A673 (cell line): ENCODE data around the gene ITLN1. TPM values are rescaled to one million over a fixed set of nuclear protein-coding genes. Genes with fewer than 3 reads are reported as not detected.

Experiments used
- BruUV-seq: library from RNA; stranded (reverse); fragments of 400-500 nt; replicated peaks from 2 replicates; lab custom pipeline; 2021; lab: Mats Ljungman, UMichigan
- CTCF ChIA-PET: fragments of 300-600 bp; sonication (Branson Sonifier 250); formaldehyde crosslinking; loops from one replicate; lab custom pipeline; 2022; ENCODE audit warnings: antibody characterized with exemption; lab: Charles Lee
- POLR2A ChIA-PET: fragments of 300-600 bp; sonication (Branson Sonifier 250); formaldehyde crosslinking; loops from one replicate; lab custom pipeline; 2022; ENCODE audit warnings: antibody characterized with exemption; ENCODE audit not compliant: low non-redundant PET; lab: Charles Lee
- DNase-seq: peaks from one replicate; pipeline ENCODE4 v3.0.0-alpha.2; 2015; ENCODE audit warnings: low spot score
- H3K27ac ChIP-seq: fragments of 200-600 bp; sonication (generic); 2 replicates; pipeline ENCODE4 v1.5.1; 2016; ENCODE audit warnings: mixed run types, low read depth, mild to moderate bottlenecking, mixed read lengths, antibody characterized with exemption, low read length; ENCODE audit not compliant: poor library complexity, severe bottlenecking
- H3K27me3 ChIP-seq: fragments of 200-600 bp; sonication (generic); replicated peaks from 2 replicates; pipeline ENCODE4 v1.6.1; 2017; ENCODE audit warnings: mixed run types, low read depth, mild to moderate bottlenecking, mixed read lengths, antibody characterized with exemption, low read length; ENCODE audit not compliant: insufficient read depth, poor library complexity
- H3K36me3 ChIP-seq: fragments of 200-600 bp; sonication (generic); 2 replicates; pipeline ENCODE4 v1.6.1; 2016; ENCODE audit warnings: mixed run types, mild to moderate bottlenecking, mixed read lengths, antibody characterized with exemption, low read length; ENCODE audit not compliant: insufficient read depth, poor library complexity, severe bottlenecking
- H3K4me1 ChIP-seq: fragments of 200-600 bp; sonication (generic); 2 replicates; pipeline ENCODE4 v1.6.1; 2017; ENCODE audit warnings: mixed run types, mild to moderate bottlenecking, mixed read lengths, antibody characterized with exemption, low read length; ENCODE audit not compliant: insufficient read depth, poor library complexity, severe bottlenecking
- H3K4me3 ChIP-seq: fragments of 200-600 bp; sonication (generic); 2 replicates; pipeline ENCODE4 v1.5.1; 2016; ENCODE audit warnings: low read depth, mixed run types, mild to moderate bottlenecking, mixed read lengths, low read length; ENCODE audit not compliant: poor library complexity, severe bottlenecking
- H3K9me3 ChIP-seq: fragments of 200-600 bp; sonication (generic); 2 replicates; pipeline ENCODE4 v1.6.1; 2016; ENCODE audit warnings: mixed run types, low read depth, mild to moderate bottlenecking, mixed read lengths, antibody characterized with exemption, low read length; ENCODE audit not compliant: poor library complexity, severe bottlenecking
- CTCF ChIP-seq: fragments of 300-800, 200-600 bp; sonication (generic); conservative IDR thresholded peaks from 2 replicates; pipeline ENCODE4 v1.5.1; 2017; ENCODE audit warnings: low read depth, mild to moderate bottlenecking, antibody characterized with exemption, low read length, moderate library complexity, mixed read lengths
- EZH2 ChIP-seq: fragments of 200-600 bp; sonication (generic); IDR thresholded peaks from 2 replicates; pipeline ENCODE4 v1.6.1; 2017; ENCODE audit warnings: borderline replicate concordance, low read depth, mild to moderate bottlenecking, mixed read lengths, antibody characterized with exemption, low read length; ENCODE audit not compliant: poor library complexity, severe bottlenecking
- intact Hi-C: fragments of 100-400 bp; cut with micrococcal nuclease; formaldehyde crosslinking; loops from one replicate; pipeline ENCODE4 v1.10.0; 2022; ENCODE audit not compliant: unreplicated experiment
- total RNA-seq: library from RNA; stranded (reverse); gene quantifications from 2 replicates; pipeline ENCODE4 v1.2.3, GENCODE V29; 2021

Gene ITLN1
- total RNA-seq, 1 experiment from 2014 or later = not detected

DNA sequence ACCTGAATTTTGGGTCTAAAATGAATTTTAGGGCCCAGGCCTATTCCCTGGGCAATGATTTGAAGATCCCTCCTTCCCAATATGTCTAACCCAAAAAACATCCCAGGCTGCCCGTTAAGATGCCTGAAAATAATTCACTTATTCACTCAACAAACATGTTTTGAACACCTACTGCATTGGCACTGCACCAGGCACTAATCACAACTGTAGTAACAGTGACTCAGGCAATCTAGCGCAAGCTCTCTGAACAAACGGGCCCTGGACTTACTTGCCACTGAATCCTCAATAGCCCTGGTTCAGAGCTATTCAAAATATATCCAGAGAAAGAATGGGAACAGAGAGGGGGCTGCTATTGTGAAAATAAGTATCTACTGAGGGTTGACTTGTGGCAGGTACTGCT is 26.5 kb downstream of the ITLN1 start:
- DNase-seq = no peak
- Histone ChIP-seq H3K27ac (no peak overlapping the region), H3K9me3 (no peaks in the 10 kb centered on the region), H3K4me1 (no peaks in the 10 kb centered on the region), H3K36me3 (no peaks in the 10 kb centered on the region), H3K4me3 (no peak overlapping the region), H3K27me3 (peaks cover 27% of the 10 kb centered on the region)
- TF ChIP-seq EZH2 = no peak
- TF ChIP-seq CTCF = no peak
- no TSS peak for BruUV-seq
- ChIA-PET CTCF (interaction anchor here (0.5 kb wide), 1 partner anchor 441 kb away, joined by 5 read pairs; no protein-coding TSS in a partner anchor), POLR2A (no interaction called here)
- intact Hi-C loops = no loop called here

DNA sequence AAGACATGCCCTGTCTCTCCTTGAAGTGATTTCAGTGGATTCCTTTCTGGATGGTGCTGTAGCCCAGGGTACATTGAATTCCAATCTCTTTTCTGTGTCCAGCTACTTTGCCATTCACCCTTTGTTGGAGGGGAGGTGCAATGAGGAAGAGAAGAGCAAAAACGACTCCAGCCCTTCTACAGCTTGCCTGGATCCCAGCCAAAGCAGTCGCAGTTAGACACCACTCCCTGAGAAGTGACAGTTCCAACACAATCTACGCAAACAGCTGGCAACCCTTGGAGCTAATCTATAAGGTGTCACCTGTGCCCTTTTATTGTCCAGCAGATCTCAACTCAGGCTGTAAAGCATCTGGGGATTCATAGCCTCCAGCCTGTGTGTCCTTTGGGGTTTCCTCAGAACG is 26.9 kb downstream of the ITLN1 start:
- Histone ChIP-seq H3K36me3 (no peaks in the 10 kb centered on the region), H3K4me3 (no peak overlapping the region), H3K27ac (no peak overlapping the region), H3K9me3 (no peaks in the 10 kb centered on the region), H3K27me3 (peaks cover 26% of the 10 kb centered on the region), H3K4me1 (no peaks in the 10 kb centered on the region)
- DNase-seq = no peak
- POLR2A ChIA-PET = no interaction called here
- BruUV-seq = no TSS peak
- CTCF ChIA-PET = interaction anchor here (0.5 kb wide), 1 partner anchor 441 kb away, joined by 5 read pairs; no protein-coding TSS in a partner anchor
- TF ChIP-seq EZH2 = no peak
- no peak for TF ChIP-seq CTCF
- intact Hi-C loops = no loop called here

DNA sequence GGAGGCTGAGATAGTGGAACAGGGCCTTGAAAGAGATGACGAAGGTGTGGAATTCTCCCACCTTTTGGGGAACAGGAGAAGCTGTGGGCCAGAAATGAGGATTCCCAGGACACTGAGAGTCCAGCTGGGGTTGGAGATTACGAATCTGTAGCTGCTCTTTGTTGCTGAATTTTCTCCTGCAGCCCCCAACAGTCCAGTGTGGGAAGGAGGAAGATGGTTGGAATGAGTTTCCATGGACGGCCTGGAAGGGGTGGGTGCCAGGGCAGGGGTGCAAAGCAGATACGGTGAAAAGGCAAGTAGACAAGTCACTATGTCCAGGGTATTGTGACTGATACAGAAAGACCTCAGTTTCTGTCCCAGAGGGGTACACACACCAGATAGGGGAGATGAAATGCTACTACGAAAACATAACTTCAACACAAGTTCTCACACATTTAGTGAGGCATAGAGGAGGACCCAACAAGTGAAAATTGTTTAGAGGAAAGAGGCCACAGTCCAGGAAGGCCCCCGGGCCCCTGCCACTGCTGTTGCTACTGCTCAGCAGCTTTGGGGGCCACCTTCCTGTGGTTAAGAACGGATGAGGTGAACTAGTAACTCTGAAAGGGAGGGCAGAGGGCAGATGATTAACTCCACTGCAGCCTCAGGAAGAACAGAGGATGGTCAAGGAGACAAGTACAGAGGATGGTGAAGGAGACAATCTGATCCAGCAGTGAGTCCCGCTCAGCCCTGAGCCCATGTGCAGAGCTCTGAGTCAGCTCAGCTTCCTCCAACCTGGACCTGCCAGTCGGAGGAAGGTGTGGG is 29.6 kb downstream of the ITLN1 start:
- no peaks in the 10 kb centered on the region for H3K9me3 ChIP-seq
- intact Hi-C loops = no loop called here
- H3K36me3 ChIP-seq = no peaks in the 10 kb centered on the region
- CTCF ChIA-PET = no interaction called here
- H3K4me3 ChIP-seq = no peak overlapping the region
- TF ChIP-seq CTCF (no peak), EZH2 (no peak)
- peaks cover 16% of the 10 kb centered on the region for H3K27me3 ChIP-seq
- POLR2A ChIA-PET = no interaction called here
- no peak overlapping the region for H3K27ac ChIP-seq
- no peaks in the 10 kb centered on the region for H3K4me1 ChIP-seq
- no TSS peak for BruUV-seq
- no peak for DNase-seq
